Renal cortex interstitium (tissue), 3 donors: ENCODE results near the gene STXBP5L. TPM values are rescaled to one million over a fixed set of nuclear protein-coding genes. Genes with fewer than 3 reads are reported as not detected.

Source experiments
- polyA plus RNA-seq, 3 donors: library from polyadenylated mRNA; unstranded; fragments of 120-200 nt; gene quantifications; one replicate each; pipeline ENCODE4 v1.2.1, GENCODE V29; 2013; ENCODE audit not compliant: insufficient read length in 3 of 3

Gene STXBP5L
- polyA plus RNA-seq, 3 donors, result 0.15 to 0.30 (median 0.20) TPM

Other genes starting within 250 kb of the STXBP5L start
- 100 to 1,000 TPM in 2 of 3 donors, 10 to 100 TPM in 1; 73.4 to 104 (median 100) TPM for gene HGD, start 226.0 kb upstream of the STXBP5L start, polyA plus RNA-seq
- 10 to 100 TPM; 26.5 to 33.0 (median 28.9) TPM for gene RABL3, start 165.7 kb upstream of the STXBP5L start, polyA plus RNA-seq
- gene GTF2E1, start 165.5 kb upstream of the STXBP5L start, polyA plus RNA-seq, result 10 to 100 TPM; 14.4 to 19.2 (median 15.4) TPM